Dermis blood vessel endothelial cell (primary cell): Measurements from ENCODE around the gene CDHR1. TPM values are rescaled to one million over a fixed set of nuclear protein-coding genes. Genes with fewer than 3 reads are reported as not detected.
"Not testable (repeated sequence)": the region's sequence is repeated elsewhere in the genome, so short reads cannot be mapped to it uniquely, and the experiment has no call there.

Experiments used
- DNase-seq: peaks from one replicate; pipeline ENCODE4 v3.0.0; 2010
- total RNA-seq: library from RNA; depleted of rRNA; stranded (reverse); fragments of >200 nt; gene quantifications from 2 replicates; pipeline ENCODE4 v1.2.3, GENCODE V29; 2014

CDHR1 gene
- total RNA-seq, 1 donor from 2014 or later = 0.68 TPM

GRCh38 chr10:84175436-84175835 lies 18.9 kb upstream of the CDHR1 start:
- DNase-seq = no peak

DNA sequence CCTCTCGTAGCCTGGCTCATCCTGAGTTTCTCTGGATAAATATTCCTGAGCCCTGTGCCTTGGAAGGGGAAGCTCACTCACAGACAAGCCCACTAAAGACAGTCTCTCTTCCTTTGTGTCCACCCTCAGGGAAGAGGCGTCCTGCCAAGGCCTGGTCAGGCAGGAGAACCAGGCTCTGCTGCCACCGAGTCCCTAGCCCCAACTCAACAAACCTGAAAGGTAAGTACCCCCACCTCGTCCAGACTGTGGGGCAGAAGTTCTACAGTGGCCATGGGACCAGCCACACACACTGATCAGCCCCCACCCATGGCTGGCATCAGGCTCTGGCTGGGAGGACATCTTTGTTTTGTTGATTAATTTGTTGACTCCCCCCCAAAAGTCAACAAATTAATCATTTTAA lies 18.0 kb upstream of the CDHR1 start:
- no peak for DNase-seq

GRCh38 chr10:84176836-84177474 lies 17.4 kb upstream of the CDHR1 start:
- DNase-seq = no peak

GRCh38 chr10:84177541-84178141 lies 16.7 kb upstream of the CDHR1 start:
- no peak for DNase-seq

GRCh38 chr10:84178160-84178609 lies 16.2 kb upstream of the CDHR1 start:
- no peak for DNase-seq

GRCh38 chr10:84179059-84179710 lies 15.2 kb upstream of the CDHR1 start:
- DNase-seq = no peak

GRCh38 chr10:84180386-84180785 lies 14.0 kb upstream of the CDHR1 start:
- not testable (repeated sequence) for DNase-seq

- no peak for DNase-seq
These were observed 12.7 kb upstream of the CDHR1 start for GRCh38 chr10:84181631-84182030.

GRCh38 chr10:84184517-84184916 lies 9.8 kb upstream of the CDHR1 start:
- no peak for DNase-seq

DNA sequence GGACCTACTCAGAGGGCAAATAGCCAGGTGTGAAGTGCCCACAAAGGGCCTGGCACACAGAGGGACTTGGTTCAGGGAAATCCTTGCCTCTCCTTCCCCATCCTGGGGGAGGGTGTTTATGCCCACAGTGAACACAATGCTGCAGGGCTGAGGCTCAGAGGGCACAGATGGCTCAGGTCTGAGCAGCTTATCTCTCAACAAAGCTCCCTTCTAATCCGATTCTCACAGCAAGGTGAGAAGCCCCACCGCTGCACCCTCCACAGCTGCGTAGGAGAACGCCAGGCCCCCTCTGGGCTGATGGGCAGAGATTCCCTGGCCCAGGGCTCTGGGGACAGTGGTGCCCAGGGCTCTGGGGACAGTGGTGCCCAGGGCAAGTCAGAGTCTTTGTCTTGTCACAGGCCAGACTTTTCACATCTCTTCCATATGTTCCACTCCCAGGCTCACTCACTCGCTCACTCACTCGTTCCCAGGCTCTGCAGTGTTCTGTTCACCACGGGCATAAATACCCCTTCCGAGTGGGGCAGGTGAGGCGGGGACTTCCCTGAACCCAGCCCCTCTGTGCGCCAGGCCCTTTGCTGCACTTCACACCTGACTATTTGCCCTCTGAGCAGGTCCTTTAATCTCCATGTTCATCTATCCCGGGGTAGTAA lies 8.7 kb upstream of the CDHR1 start:
- DNase-seq = no peak

GRCh38 chr10:84188815-84189214 lies 5.5 kb upstream of the CDHR1 start:
- DNase-seq = no peak

DNA sequence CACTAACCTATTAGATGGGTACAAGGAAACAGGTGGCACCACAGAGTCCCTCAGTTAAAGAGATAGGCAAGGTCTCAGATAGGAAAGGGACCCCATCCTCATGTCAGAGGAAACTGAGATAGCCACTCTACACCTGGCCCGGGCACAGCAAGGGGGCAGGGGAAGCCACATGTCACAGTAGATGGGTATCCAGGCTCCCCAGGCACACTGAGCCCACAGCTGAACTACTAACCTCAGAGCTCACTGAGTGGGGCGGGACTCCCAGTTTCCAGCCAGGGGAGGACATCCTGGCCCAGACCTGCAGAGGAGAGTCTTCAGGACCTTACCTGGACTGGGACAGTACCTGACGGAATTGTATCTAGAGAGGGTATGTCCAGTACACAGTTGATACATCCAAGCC lies 3.7 kb upstream of the CDHR1 start:
- no peak for DNase-seq

DNA sequence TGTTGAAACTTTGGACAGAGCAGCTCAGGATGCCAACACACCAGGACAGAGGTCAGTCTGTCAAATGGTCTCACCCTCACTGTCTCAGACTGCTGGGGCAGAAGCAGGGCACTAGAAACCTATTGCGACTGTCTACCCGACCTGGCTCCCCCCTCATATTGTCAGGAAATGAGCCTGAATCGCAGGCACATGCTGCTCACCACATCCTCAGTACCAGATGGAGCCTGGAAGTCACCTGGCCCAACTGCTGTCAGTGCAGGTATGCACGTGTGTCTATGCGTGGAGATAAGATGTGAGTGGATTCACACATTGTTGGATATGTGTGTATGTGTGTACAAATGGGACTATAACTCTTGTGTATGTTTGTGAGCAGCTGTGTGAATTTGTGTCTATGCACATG lies 3.2 kb upstream of the CDHR1 start:
- DNase-seq = no peak

DNA sequence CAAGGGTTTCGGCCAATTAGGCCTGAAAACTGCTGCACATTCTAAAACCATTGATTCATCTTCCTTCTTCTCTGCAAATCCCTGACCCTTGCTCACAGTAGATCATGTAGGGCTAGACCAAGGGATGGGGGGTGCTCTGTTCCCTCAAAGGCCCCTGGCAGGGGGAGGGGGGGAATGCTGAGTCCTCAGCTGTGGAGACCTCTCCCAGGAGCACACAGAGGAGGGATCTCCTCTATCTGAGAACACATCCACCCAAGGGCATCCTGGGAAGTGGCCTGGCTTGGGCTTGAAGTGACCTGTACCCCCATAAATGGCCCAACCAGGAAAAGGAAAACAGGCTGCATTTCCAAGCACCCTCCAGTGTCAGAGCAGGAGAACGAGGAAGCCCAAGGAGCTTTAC lies 1.0 kb upstream of the CDHR1 start:
- no peak for DNase-seq

DNA sequence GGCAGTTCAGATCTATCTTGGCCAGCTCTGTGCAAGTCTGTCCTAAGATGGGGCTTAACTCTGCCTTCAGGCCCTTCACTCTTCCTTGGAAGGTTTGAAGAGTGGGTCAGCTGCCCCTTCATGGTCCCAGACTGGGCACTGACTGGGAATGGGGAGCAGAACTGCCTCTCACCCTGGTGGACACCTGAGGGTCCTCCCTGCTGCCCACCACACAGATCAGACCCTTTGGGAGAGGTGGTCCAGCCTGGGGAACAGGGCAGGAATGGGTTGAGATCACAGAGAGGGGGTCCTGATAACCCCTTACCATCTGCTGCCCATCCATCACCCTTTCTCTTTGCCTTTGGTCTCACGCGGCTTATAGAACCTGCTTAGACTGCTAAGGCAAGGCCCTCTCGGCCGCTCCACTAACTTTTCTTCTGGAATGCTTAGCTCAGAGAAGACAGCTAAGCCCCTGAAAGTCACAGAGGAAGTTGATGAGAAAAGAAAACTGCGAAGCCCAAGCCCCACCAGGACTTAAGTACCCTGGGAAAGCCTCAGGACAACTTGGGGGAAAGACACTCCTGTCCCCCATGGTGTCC lies 402 bp upstream of the CDHR1 start:
- no peak for DNase-seq

GRCh38 chr10:84195044-84195830 lies 900 bp downstream of the CDHR1 start:
- no peak for DNase-seq

- no peak for DNase-seq
These were observed 1.7 kb downstream of the CDHR1 start for GRCh38 chr10:84196083-84196482.

GRCh38 chr10:84196941-84197340 lies 2.6 kb downstream of the CDHR1 start:
- no peak for DNase-seq

- no peak for DNase-seq
These were observed 3.3 kb downstream of the CDHR1 start for GRCh38 chr10:84197643-84198042.

DNA sequence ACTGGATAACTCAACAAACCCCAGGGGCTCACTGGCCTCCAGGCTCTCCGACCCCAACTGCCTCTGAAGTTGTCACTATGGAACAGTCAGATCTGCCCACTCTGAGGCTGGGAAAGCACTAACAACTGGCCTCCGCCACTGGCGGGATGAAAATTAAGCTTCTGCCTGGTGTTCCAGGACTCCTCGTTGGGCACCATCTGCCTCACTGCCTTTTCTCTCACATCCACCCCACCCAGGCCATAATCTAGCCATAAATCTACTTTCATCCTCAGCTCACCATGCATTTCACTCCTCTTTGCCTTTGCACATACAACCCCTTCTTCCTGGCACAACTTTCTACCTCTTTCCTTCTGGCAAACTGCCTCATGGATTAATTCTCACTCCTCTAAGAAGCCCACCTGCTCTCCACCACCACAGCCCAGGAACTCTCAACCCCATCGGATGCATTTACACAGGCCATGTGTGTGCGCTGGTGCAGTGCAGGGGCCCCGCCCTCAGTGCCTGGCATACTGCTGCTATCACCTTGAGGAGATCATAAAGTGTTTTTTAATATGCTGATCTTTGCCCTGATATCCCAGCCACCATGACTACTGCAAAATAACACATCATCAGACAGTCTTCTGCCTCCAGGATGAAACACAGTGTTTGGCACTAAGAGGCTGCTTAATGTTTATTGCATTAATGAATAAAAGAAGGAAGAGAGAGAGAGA lies 4.0 kb downstream of the CDHR1 start:
- DNase-seq = no peak

DNA sequence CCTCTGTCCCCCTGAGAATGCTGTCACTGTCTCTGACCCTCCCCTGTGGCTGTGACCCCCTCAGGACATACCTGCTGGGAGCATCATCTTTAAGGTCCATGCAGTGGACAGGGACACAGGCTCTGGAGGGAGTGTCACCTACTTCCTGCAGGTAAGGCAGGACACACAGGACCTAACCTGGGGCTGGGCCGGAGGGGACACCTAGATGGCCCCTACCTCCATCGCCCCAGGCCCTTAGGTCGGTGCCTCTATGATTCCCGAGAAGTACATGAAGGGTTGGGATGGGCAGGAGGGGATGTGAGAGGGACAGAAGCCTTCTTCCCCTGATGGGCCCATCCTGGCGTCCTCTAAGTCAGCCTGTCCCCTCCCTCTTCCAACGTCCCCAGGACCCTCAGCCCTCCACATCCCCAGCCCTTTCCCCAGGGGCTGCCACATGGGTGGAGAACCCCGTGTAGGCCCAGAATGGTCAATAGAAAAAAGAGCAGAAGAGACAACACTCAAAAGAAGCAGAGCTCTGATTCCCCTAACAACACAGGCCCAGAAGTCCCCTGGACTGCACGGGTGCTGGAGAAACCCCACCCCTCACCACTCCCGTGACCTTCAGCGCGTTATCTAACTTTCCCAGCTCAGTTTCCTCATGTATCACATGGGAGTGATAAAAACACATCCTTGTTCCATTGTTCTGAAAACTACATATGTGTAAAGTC lies 6.4 kb downstream of the CDHR1 start:
- DNase-seq = no peak
